CD4-positive, alpha-beta T cell treated with Interleukin-21 for 1 hour (primary cell): Measurements from ENCODE around the gene SERPINB1.
"Not testable (repeated sequence)": the region's sequence is repeated elsewhere in the genome, so short reads cannot be mapped to it uniquely, and the experiment has no call there.

Experiments used
- DNase-seq: peaks from one replicate; pipeline ENCODE4 v3.0.0-alpha.2; 2020

The SERPINB1 gene

DNA sequence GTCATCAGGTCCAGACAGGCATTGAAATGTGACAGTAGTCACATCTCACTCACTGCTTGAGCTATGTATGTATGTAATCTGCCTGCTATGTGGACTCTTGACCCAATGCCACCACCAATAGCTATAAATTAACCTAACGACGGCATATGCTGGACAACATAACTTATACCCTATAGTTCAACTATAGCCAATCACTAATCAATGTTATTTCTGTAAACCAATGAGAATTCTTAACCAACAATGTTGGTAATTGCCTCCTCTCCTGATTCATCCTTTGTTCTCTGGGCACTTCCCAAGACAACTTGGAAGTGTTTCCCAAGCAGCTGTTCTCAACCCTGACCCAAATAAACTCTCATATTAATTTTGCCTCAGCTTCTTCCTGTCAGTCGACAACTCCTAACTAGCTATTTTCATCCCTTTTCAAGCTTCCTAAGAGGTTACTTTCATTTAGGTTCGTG lies 24.1 kb upstream of the SERPINB1 start:
- no peak for DNase-seq

DNA sequence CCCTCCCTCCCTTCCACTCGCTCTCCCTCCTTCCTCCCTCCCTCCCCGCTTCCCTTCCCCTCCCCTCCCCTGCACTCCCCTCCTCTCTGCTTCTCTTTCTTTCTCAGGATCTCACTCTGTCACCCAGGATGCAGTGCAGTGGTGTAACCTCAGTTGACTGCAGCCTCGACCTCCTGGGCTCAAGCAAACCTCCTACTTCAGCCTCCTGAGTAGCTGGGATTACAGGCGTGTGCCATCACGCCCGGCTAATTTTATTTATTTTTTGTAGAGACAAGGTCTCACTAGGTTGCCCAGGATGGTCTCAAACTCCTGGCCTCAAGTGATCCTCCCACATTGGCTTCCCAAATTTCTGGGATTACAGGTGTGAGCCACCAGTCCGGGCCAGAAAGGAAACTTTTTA lies 23.6 kb upstream of the SERPINB1 start:
- no peak for DNase-seq

DNA sequence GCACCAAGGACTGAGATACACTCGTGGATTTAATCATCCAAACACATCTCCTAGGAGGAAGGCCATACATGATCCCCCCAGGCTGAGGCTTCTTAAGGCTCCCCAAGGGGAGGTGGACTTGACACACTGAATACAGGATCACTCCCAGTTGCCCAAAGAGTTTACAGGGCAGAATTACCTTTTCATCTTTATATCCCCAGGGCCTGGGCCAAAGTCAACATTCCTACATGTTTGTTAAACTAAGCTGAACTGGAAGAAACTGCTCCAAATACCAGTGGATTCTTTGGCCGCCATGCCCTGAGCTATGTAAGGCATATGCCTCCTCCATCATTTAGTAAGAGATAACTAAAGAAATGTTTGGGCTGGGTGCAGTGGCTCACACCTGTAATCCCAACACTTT lies 22.2 kb upstream of the SERPINB1 start:
- no peak for DNase-seq

DNA sequence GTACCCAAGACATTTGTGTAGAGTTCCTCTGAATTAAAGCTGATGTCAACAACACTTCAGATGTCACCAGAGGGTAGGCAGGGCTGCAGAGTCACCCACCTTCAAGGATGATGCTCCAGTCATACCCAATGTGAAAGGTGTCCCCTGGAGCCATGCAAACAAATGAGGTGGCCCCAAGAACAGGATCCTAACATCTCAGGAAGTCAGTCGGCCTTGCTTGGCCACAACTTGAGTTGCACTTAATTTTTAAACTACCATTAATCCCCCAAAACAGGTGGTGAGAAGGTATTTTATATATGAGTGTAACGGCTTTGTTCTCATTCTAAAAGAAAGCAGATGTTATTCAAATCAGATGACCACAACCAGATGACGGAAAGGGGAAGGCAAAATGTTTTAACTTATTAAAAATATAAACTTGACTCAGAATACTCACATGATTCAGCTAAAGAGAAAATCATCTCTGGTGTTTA lies 21.1 kb upstream of the SERPINB1 start:
- DNase-seq, result no peak

DNA sequence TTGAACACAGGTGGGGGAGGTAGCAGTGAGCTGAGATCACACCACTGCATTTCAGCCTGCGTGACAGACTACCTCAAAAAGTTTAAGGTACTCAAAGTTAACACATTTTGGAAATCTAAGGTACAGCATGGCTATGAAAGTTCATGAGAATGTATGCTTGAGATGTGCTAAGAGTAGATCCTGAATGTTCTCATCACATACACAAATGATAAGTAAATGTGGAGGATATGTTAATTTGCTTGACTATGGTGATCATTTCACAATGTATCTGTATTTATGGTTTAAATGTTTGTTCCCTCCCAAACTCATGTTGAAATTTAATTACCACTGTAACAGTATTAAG lies 20.1 kb upstream of the SERPINB1 start:
- DNase-seq, result no peak

DNA sequence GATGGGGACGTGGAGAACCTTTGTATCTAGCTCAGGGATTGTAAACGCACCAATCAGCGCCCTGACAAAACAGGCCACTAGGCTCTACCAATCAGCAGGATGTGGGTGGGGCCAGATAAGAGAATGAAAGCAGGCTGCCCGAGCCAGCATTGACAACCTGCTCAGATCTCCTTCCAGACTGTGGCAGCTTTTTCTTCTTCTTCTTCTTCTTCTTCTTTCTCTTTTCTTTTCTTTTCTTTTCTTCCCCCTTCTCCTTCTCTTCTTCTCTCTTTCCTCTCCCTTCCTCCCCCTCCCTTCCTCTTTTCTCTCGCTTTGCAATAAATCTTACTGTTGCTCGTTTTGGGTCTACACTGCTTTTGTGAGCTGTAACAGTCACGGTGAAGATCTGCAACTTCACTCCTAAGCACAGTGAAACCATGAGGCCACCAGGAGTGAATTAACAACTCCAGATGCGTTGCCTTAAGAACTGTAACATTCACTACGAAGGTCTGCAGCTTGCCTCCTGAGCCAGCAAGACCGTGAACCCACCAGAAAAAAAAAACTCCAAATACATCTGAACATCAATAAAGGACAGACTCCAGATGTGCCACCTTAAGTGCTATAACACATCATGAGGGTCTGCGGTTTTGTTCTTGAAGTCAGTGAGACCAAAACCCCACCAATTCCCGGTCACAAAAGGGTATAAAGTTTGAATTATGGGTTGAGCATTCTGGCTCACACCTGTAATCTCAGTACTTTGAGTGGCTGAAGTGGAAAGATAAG lies 19.6 kb upstream of the SERPINB1 start:
- peak; percentile 69 for DNase-seq

DNA sequence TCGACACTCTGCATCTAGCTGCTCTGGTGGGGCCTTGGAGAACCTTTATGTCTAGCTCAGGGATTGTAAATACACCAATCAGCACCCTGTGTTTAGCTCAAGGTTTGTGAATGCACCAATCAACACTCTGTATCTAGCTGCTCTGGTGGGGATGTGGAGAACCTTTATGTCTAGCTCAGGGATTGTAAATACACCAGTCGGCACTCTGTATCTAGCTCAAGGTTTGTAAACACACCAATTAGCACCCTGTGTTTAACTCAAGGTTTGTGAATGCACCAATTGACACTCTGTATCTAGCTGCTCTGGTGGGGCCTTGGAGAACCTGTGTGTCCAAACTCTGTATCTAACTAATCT lies 19.0 kb upstream of the SERPINB1 start:
- not testable (repeated sequence) for DNase-seq

DNA sequence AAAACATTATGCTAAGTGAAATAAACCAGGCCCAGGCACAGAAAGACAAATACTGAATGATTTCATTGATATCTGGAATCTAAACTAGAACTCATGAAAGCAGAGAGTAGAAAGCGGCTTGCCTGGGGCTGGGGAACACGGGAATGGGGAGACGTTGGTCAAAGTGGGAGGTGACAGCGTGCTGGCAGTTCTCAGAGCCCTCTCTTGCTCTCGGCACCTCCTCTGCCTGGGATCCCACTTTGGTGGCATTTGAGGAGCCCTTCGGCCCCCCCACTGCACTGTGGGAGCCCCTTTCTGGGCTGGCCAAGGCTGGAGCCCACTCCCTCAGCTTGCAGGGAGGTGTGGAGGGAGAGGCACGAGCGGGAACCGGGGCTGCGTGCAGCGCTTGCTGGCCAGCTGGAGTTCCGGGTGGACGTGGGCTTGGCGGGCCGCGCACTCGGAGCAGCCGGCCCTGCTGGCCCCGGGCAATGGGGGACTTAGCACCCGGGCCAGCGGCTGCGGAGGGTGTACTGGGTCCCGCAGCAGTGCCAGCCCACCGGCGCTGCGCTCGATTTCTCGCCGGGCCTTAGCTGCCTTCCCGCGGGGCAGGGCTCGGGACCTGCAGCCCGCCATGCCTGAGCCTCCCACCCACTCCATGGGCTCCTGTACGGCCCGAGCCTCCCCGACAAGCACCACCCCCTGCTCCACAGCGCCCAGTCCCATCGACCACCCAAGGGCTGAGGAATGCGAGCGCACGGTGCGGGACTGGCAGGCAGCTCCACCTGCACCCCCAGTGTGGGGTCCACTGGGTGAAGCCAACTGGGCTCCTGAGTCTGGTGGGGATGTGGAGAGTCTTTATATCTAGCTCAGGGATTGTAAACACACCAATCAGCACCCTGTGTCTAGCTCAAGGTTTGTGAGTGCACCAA lies 18.4 kb upstream of the SERPINB1 start:
- not testable (repeated sequence) for DNase-seq

DNA sequence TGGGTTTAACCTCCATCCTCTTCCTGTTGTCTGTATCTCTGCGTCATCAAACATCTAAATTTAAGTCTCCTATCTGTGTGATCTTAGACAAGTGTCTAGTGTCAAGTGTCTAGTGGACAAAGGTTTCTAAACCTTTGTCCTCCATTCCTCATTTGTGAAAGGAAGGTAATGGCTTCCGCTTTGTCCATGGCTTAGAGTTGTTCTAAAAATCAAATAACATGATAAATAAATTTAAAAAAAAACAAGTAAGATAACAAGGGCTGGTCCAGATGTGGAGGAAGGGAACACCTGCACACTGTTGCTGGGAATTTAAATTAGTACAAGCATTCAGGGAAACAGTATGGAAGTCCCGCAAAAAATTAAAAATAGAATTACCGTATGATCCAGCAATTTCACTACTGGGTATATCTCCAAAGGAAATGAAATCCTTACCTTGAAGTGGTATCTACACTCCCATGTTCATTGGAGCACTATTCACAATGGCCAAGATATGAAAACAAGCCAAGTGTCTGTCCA lies 17.6 kb upstream of the SERPINB1 start:
- peak; percentile 87 for DNase-seq

DNA sequence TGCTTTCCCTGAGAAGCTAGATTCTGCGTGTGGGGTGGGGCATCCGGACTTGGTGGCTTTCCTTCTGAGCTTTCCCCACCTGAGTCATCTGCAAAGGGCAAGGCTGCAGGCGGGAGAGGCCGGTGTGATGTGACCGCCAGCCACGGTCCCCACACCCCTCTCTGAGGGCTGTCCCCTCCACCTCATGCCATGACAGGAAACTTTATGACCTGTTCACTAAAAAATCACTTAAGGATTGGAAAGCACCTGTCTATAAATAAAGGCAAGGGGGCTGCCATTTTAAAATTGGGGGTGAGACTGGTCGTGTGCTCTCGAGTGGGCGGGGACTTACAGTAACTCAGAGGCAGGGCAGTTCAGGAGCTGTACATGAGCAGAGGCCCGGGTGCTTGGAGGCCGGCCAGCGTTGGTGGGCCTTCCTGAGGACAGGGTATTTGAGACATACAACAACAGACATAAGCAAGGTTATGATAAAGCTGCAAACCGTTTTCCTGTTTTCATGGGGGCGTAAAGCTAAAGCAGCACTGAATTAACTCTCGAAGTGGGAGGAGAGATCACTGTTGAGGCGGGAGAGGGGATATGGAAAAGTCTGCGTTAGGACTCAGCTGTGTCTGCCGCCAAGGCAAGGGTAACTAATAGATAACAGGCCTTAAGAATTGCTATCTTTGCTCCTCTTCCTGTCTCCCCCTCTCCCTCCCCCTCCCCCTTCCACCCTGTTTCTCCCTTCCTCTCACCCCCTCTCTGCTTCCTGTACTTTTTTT lies 16.1 kb upstream of the SERPINB1 start:
- peak; percentile 88 for DNase-seq

DNA sequence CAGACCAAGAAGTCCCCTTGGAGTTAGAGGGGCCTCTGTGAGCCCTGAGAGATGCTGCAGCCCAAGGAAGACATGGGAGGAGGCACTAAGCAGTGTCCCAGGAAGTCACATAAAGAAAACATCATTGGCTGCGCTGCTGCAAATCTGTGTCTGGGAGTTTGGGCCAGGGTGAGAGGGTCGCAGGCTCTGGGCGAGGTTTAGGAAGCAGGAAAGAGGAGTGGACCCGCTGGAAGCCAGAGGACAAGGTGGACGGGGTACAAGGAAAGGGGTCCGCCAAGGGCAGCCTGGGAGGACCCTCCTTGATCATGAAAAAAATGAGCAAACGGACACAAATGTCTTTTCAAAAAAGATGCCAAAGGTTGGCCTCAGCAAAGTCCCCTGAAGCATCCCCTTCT lies 15.5 kb upstream of the SERPINB1 start:
- no peak for DNase-seq

DNA sequence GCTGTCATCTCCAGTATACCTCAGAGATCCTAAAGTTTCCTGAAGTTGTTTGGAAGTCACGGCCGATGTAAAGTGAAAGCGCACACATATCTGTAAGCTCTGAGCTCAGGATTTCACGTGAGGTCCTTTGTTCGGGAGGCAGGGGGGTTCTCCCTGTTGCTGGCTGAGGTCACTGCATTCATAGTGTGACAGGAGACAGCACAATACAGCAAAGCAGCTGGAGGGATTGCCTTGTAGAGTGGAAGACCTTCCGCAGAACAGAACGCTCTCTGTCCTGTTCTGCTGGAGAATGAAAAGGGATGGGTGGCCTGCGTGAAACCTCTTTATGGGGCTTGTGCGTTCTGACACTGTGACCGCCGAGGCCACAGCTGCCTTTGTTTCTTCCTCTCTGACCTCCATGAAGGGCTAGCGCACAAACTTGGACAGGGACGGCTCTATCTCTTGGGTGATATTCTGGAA lies 13.4 kb upstream of the SERPINB1 start:
- no peak for DNase-seq

DNA sequence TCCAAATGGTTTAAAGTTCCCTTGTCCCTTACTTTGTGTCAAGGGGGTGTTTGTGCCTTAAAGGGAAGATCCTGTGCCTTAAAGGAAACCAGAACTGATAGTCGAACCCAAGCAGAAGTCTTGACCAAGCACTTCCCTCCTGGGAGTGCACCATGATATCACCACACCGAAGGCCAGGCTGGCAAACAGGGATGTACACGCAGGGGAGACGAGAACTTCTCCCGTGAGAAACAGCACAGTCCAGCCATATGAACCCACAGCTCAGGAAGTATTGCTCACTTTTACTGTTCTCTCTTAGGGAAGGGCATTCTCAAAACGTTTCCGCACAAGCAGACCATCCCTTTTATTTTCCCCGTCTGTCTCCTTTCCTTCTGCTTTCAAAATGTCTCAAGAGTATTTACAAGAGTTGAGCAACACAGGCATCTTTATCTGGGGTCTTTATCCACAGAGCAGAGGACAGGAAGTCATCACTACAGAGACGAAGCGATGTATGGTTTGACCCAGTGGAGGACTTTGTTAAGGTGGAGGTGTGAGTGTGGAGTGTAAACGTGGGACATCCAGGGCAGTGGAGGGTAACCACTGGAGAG lies 12.8 kb upstream of the SERPINB1 start:
- no peak for DNase-seq

DNA sequence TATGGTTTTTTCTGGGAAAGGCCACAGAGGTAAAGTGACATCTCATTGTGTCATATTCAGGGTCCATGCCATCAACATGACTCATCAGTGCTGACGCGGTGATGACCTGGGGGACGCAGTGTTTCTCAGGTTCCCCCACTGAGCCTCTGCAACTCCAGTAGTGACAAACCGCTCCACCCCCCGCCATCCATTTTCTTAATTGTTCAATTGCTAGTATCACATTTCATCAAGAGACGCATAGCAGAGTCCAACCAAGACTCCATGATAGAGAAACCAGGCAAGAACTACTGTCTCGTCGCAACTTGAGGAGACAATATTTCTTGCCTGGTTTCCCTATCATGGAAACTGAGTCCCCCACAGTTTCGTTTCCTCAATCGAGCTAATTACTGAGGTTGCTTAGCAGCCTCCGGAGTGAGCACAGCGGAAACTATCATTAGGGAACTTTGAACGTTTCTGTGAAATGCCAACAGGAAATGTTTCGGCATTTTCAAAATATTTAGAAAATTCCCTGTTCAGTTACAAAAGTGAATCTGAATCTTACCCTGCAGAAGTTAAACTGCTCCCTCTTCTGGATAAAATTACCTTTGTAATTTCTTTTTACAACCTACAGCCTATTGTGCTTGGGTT lies 12.2 kb upstream of the SERPINB1 start:
- DNase-seq, result peak; percentile 85

DNA sequence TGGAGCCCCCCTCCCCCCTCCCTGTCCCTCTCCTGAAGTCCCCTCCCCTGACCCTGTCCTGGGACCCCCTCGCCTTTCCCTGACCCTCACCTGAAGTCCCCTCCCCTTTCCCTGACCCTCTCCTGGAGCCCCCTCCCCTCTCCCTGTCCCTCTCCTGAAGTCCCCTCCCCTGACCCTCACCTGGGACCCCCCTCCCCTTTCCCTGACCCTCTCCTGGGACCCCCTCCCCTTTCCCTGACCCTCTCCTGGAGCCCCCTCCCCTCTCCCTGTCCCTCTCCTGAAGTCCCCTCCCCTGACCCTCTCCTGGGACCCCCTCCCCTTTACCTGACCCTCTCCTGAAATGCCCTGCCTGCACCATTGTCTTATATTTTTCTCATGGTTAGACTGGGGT lies 11.7 kb upstream of the SERPINB1 start:
- DNase-seq, result not testable (repeated sequence)

DNA sequence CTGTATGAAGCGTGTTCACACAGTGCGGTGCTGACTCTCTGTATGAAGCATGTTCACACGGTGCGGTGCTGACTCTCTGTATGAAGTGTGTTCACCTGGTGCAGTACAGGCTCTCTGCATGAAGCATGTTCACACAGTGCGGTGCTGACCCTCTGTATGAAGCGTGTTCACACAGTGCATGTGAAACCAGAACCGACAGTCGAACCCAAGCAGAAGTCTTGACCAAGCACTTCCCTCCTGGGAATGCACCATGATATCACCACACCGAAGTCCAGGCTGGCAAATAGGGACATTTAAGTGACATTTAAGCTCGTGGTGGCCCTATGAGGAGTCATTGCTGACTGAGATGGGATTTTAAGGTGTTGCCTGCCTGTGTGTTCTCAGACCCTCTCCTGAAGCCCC lies 11.3 kb upstream of the SERPINB1 start:
- no peak for DNase-seq

DNA sequence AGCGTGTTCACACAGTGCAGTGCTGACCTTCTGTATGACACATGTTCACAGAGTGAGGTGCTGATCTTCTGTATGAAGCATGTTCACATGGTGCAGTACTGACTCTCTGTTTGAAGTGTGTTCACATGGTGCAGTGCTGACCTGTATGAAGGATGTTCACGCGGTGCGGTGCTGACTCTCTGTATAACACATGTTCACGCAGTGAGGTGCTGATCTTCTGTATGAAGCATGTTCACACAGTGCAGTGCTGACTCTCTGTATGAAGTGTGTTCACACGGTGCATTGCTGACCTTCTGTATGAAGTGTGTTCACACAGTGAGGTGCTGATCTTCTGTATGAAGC lies 10.8 kb upstream of the SERPINB1 start:
- no peak for DNase-seq

DNA sequence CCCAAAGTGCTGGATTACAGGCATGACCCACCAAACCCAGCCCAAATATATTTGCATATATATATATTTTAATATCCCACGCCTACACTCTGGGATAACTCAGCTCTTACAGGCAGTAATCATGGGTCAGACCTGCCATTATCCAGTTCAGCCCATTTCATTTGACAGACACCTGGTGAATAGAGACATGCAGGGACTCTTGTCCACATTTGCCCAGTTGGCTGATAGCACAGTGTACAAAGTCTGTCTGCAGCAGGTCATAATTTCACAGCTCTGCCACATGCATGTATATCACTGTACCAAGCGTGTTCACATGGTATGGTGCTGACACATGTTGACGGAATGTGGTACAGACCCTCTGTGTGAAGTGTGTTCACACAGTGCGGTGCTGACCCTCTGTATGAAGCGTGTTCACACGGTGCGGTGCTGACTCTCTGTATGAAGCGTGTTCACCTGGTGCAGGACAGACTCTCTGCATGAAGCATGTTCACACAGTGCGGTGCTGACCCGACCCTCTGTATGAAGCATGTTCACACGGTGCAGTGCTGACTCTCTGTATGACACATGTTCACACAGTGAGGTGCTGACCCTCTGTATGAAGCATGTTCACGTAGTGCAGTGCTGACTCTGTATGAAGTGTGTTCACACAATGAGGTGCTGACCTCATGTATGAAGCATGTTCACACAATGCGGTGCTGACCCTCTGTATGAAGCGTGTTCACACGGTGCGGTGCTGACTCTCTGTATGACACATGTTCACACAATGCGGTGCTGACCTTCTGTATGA lies 10.3 kb upstream of the SERPINB1 start:
- no peak for DNase-seq

DNA sequence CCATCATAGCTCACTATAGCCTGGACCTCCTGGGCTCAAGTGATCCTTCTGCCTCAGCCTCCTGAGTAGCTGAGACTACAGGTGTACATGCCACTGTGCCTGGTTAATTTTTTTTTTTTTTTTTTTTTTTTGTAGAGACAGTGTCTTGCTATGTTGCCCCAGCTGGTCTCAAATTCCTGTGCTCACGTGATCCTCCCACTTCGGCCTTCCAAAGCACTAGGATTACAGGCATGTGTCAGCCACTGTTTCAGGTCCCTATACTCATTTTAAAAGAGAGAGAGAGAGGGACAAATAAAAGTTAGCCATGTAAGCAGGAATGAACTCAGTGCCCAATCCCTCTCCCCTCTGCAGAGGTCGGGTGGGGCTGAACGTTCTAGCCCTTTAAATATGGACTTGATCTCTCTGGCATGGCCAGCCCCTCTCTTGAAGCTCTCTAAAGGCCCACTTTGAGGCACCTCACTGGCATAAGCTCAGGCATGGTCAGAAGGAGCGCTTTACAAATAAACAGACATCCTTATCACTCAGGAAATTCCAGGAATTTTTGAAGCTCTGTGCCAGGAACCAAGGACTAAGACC lies 9.0 kb upstream of the SERPINB1 start:
- DNase-seq, result no peak

DNA sequence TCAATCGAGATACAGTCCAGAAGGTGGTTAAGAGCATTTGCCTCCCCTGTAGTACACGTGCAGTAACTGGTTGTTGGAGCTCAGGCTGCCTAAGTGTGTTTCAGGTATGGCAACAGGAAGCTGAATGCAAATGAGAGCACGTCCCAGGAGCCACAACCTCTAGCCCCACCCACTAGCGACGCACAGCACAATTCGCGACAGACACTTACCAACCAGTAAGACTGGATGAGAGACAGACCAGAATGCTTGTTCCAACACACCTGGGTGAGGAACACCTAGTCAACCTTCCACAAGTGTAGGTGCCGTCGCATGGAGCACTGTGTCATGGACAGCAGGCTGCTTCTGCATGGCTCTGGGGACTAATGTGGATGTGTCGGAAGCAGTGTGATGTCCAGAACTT lies 7.2 kb upstream of the SERPINB1 start:
- DNase-seq, result peak; percentile 79

DNA sequence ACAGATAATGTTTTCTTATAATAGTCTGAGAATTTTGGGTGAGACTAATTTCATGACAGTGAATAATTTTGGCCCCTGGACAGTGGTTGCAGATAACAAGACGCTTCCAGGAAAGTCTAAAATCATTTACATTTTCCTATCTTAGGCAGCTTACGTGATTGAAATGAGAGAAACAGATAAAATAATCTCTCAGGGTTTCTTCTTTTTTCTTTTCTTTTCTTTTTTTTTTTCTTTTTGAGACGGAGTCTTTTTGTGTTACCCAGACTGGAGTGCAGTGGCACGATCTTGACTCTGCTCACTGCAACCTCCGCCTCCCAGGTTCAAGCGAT lies 4.2 kb upstream of the SERPINB1 start:
- no peak for DNase-seq
